ENCODE measurements around the gene UNC119B.

Gene UNC119B

GRCh38 chr12:120684523-120684932, 25.7 kb upstream of the UNC119B start:
- no peak for TF ChIP-seq CTCF (IDR thresholded peaks at IDR 0.05; ENCODE audit: borderline replicate concordance, insufficient read depth, low read depth, low read length)

GRCh38 chr12:120685522-120685921, 24.7 kb upstream of the UNC119B start:
- H3K4me3 ChIP-seq (ENCODE audit: low read depth, low read length) = no peak overlapping the region
- no peak for TF ChIP-seq CTCF (IDR thresholded peaks at IDR 0.05; ENCODE audit: borderline replicate concordance, insufficient read depth, low read depth, low read length)

More at GRCh38 chr12:120684523-120684932, 25.7 kb upstream of the UNC119B start:
- H3K4me3 ChIP-seq (ENCODE audit: low read depth, low read length) = no peak overlapping the region

- TF ChIP-seq CTCF (IDR thresholded peaks at IDR 0.05; ENCODE audit: borderline replicate concordance, insufficient read depth, low read depth, low read length) = no peak
- peak overlapping the region; percentile 87 for H3K4me3 ChIP-seq (ENCODE audit: low read depth, low read length)
Measured at GRCh38 chr12:120686151-120686689, 24.0 kb upstream of the UNC119B start.

- H3K4me3 ChIP-seq (ENCODE audit: low read depth, low read length) = peak within 1 kb of the TSS; percentile 87
- peak; percentile 45 for TF ChIP-seq CTCF (IDR thresholded peaks at IDR 0.05; ENCODE audit: borderline replicate concordance, insufficient read depth, low read depth, low read length)
Measured at GRCh38 chr12:120686690-120687577, 23.3 kb upstream of the UNC119B start, which contains the start of gene MLEC. TSS of gene MLEC (plus strand) at chr12:120687149. CDS start at chr12:120687297, 148 bp downstream.

- no peak for TF ChIP-seq CTCF (IDR thresholded peaks at IDR 0.05; ENCODE audit: borderline replicate concordance, insufficient read depth, low read depth, low read length)
- peak overlapping the region; percentile 87 for H3K4me3 ChIP-seq (ENCODE audit: low read depth, low read length)
Measured at GRCh38 chr12:120687578-120688289, 22.5 kb upstream of the UNC119B start.

GRCh38 chr12:120688527-120689071, 21.7 kb upstream of the UNC119B start:
- peak overlapping the region; percentile 87 for H3K4me3 ChIP-seq (ENCODE audit: low read depth, low read length)
- TF ChIP-seq CTCF (IDR thresholded peaks at IDR 0.05; ENCODE audit: borderline replicate concordance, insufficient read depth, low read depth, low read length) = no peak
